HG03039 (cell line): ENCODE data around the gene ADA.

Experiments
- ATAC-seq: cut with Tn5 transposase; IDR thresholded peaks from one replicate; pipeline ENCODE4 v1.9.1; 2021; ENCODE audit warnings: mild to moderate bottlenecking, moderate library complexity; ENCODE audit not compliant: unreplicated experiment

Gene ADA

GRCh38 chr20:44625361-44625760 lies 26.1 kb downstream of the ADA start:
- no peak for ATAC-seq

DNA sequence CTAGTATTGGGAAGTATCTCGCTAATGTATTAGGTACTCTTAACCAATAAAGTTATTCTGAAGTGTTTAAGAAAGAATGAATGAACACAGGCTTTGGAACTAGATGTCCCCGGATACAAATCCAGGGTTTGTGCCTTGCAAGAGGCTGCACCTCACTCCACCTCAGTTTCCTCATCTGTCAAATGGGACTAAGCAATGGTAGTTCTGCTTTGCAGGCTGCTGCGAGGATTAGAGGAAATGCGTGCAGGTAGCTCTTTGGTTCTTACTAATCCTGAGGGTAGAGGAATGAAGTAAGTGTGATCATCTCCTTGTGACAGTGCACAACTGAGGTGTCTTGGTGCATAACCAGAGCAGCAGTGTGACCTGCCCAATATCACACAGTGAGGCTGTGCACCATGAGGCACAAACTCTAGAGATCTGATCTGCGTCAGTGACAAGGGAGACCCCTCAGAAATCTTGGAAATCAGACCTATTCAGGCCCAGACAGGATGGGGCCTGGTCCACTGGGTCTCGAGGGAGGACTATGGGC lies 26.7 kb downstream of the ADA start:
- no peak for ATAC-seq

DNA sequence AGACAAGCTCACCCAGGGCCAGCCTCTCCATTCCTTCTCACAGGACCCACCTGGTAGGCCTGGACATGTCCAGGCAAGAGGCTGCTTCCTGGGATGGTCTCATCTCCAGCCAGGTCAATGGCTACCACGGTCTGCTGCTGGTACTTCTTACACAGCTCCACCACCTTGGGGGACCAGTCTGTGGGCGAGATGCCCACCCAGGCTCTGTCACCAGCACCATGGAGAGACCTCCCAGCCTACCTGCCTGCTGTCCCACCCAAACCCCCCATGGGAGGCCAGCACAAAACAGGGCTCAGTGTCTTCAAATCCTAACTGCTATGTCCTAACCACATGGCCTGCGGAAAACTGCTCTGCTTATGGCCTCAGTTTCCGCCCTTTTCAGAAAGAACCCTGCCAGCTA lies 27.3 kb downstream of the ADA start:
- no peak for ATAC-seq

GRCh38 chr20:44622501-44623270 lies 28.8 kb downstream of the ADA start:
- ATAC-seq = no peak

DNA sequence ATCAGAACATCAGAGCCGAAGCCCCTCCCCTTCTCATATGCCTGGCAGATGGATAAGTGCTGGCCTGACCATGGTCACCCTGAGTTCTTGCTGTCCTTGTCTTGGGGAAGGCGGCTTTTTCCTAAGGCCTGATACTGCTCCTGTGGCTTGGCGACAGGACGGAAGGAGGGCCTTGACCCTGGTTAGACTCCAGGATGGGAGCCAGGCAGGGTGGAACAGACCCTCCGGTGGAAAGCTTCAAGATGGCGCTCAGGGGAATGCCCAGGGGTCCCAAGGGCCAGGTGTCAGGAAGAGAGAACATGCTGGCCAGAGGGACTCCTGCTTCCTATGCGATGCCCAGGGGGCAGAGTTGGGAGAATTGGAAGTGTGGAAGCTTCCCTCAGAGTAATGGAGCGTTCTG lies 29.6 kb downstream of the ADA start:
- ATAC-seq = no peak

- no peak for ATAC-seq
These were observed 30.2 kb downstream of the ADA start for GRCh38 chr20:44621325-44621724.

DNA sequence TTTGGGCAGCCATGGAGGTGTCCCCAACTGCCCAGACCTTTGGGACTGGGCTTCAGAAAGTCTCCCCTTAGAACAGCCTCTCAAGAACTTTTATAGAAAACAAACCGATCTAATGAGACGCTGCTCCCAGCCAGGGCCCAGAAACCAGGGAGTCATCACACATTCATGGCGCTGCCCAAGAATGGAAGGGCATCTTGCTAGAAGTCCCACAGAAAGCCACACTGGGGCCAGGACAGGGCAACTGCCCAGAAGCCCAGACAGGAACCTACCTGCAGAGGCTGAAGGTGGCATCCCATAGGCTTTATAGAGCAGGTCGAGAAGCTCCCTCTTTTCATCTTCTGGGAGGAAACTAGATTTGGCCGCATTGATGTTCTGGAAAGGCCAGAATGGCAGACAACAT lies 31.5 kb downstream of the ADA start:
- ATAC-seq = no peak

- no peak for ATAC-seq
These were observed 32.2 kb downstream of the ADA start for GRCh38 chr20:44619294-44619693.

- no peak for ATAC-seq
These were observed 33.2 kb downstream of the ADA start for GRCh38 chr20:44618318-44618731.

- no peak for ATAC-seq
These were observed 34.9 kb downstream of the ADA start for GRCh38 chr20:44616604-44616964.

- no peak for ATAC-seq
These were observed 35.5 kb downstream of the ADA start for GRCh38 chr20:44615876-44616603.

GRCh38 chr20:44615169-44615791 lies 36.2 kb downstream of the ADA start:
- no peak for ATAC-seq

DNA sequence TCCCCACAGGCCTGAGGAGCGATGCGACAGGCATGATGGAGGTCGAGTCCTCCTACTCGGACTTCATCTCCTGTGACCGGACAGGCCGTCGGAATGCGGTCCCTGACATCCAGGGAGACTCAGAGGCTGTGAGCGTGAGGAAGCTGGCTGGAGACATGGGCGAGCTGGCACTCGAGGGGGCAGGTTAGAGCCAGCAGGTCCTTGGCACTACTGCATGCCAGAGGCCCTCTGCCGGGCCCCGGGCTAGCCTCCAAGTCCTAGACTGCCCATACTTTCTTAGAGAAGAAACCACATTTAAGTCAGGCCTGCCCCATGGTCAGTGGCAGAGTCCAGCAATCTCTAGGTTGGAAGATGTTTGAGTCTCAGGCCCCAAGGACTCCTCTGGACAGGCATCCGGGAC lies 37.0 kb downstream of the ADA start:
- no peak for ATAC-seq

GRCh38 chr20:44613575-44613974 lies 37.9 kb downstream of the ADA start:
- no peak for ATAC-seq

DNA sequence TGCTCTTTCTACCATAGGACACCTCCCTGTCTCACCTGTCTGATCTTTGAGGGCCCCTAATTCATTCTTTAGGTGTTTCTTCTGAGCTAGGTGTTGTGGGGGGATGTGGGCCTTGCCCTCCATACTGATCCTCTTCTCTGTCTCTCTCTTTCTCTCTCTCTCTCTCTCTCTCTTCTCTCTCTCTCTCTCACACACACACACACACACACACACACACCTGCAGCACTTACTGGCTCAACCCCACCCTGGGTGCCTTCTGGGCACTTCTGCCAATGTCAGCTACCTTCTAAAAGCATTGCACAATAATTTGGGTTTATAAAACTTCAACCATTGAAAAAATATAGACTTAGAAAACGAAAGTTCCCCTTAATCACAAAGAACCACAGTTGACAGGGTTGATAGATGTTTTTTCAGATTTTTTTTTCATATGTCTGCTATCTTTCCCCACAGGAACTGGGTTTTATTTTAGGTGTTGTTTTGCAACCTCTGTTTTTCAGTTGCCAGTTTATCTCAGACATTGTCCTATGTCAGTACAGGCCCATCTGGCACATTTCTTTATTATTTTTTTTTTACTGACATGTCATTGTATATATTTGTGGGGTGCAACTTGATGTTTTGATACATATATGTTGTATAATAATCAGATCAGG lies 41.1 kb downstream of the ADA start:
- ATAC-seq = no peak

DNA sequence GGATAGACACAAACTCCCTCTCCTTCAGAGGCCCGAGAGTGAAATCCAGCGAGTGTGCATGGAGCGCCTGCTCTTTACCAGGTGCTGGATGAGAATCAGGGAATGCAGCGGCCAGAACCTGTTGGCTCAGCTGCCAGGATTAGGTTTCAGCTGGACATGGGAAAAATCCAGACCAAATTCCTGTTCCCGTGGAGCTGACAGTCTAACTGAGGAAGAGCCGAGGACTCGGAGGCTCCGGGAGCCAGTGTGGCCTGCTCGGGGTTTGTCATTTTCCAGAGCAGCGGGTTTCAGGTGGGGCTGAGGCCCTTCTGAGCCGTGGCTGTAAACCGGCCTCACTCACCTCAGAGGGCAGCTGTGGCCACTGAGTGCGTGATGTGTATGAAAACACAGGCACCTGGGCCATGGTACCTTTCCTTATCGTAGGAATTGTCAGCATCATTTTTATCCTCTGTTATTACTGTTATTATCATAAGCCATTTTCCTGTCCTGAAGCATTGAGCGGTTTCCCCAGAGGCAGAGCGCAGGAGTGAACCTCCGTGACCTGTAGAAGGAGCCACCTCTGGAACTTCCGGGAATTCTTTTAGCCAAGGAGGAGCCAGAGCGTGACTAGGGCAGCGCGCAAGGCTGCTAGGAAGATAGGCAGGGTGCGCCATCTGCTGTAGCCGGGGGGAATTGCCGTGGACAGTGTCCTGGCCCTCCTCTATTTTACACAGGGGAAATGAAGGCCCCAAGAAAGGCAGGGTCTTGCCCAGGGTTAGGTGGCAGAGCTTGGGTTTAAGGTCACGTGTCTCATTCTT lies 41.8 kb downstream of the ADA start:
- peak; percentile 73 for ATAC-seq

GRCh38 chr20:44609006-44609515 lies 42.4 kb downstream of the ADA start:
- no peak for ATAC-seq

DNA sequence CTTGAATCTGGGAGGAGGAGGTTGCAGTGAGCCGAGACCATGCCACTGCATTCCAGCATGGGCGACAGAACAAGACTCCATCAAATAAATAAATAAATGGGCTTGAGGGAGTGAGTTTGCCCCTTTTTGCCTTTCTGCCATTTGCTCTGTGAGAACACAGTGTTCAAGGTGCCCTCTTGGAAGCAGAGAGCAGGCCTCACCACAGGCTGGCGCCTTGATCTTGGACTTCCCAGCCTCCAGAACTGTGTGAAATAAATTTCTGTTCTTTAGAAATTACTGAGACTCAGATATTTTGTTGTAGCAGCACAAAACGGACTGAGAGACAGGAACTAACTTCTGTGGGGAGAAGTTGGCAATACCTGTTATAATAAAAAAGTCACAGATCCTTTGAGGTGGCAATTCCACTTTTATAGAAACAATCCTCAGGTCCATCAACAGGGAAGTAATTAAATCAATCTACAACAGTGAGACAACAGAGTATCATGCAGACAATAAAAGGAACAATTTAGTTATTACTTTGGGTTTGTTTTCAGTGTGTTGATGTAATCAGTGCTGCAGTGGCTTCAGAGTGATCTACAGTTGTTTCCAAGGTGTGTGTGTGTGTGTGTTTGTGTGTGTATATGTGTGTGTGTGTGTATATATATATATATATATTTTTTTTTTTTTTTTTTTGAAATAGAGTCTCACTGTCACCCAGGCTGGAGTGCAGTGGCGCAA lies 44.6 kb downstream of the ADA start:
- no peak for ATAC-seq

- ATAC-seq = no peak
These were observed 48.2 kb downstream of the ADA start for GRCh38 chr20:44603327-44603726.

DNA sequence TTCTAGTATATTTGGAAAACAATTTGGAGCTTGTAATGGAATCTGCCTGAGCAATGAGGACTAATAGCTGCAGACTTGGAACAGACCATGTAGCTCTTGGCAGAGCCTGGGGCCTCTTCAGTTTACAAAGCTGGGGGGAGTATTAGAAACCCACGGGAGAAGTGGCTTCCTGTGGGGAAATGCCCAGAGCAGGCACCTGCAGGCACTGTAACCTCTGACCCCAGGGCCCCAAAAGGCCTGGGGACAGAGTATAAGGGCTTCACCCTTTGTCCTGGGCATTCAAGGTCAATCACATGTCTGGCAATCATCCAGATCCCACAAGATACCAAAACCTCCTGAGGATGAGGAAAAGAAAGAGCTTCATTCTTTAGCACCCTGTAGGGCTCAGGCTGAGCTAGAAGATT lies 49.7 kb downstream of the ADA start:
- ATAC-seq = no peak
